Measurements from ENCODE around the gene ASH1L.

The ASH1L gene

DNA sequence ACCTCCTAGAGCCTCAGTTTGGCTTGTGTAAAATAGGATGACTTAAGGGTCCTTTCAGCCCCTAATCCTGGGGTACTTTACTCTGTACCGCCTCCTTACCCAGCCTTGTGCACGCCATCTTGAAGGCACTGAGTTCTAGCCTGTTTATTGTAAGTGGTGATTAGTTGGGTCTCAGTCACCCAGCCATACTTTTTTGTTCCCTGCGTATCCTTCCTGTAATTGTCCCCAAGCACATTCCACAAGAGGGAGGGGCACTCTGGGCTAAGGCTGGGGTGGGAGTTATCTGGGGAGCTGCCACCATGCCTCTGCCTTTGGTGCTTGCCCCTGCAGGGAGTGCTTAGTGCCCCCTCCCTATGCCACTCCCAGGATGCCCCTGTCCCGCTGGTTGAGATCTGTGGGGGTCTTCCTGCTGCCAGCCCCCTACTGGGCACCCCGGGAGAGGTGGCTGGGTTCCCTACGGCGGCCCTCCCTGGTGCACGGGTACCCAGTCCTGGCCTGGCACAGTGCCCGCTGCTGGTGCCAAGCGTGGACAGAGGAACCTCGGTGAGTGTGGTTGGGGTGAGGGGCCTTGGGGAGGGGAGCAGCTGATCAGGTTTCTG, 253.1 kb downstream of the ASH1L start:
- no peak for DNase-seq (ENCODE audit: low read depth)
- peak overlapping the region; percentile 67 for H3K4me3 ChIP-seq (ENCODE audit: low read depth, low read length)
- TF ChIP-seq, protein P1, sequence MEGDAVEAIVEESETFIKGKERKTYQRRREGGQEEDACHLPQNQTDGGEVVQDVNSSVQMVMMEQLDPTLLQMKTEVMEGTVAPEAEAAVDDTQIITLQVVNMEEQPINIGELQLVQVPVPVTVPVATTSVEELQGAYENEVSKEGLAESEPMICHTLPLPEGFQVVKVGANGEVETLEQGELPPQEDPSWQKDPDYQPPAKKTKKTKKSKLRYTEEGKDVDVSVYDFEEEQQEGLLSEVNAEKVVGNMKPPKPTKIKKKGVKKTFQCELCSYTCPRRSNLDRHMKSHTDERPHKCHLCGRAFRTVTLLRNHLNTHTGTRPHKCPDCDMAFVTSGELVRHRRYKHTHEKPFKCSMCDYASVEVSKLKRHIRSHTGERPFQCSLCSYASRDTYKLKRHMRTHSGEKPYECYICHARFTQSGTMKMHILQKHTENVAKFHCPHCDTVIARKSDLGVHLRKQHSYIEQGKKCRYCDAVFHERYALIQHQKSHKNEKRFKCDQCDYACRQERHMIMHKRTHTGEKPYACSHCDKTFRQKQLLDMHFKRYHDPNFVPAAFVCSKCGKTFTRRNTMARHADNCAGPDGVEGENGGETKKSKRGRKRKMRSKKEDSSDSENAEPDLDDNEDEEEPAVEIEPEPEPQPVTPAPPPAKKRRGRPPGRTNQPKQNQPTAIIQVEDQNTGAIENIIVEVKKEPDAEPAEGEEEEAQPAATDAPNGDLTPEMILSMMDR (conservative IDR thresholded peaks at IDR 0.05; ENCODE audit: low read depth, low read length) = no peak

DNA sequence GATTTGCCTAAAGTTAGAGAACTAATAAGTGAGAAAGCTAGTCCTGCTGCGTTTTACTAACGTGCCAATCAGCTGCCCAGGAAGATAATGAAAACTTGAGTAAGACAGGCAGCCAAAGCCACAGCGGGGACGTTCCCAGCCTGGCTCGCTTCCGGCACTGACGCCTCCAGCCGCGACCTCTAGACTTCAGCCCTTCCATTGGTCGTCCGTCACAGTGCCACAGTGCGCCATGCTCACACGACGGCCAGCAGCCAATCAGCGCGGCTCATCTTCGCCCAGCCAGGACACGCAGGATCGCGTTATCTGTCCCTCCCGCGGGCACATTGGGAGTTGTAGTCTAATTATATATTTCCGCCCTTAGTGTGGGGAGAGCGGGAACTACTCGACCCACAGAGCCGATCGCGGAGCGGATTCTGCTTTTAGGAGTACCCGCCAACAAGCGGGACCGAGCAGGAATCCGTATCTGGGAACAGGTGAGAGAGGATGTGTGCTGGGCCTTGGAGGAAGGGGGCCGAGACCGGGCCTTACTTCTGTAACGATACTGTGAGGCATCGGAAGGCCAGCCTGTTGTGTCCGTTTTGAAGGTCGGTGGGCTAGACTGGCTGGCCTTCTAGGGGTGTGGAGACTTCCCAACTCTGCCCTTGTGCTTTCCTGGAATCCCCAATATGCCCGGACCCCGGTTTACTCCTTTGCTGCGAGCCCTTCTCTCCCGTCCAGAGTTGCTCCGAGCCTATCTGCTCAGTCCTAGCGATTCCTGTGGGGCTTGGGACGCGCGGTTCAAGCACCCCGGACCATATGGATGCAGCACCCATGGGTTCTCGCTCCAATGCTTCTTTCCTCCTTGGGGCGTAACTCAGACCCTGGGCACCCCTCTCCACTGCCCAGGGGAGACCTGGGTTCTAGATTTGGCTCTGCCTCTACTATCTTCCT, 253.8 kb downstream of the ASH1L start, which contains the start of gene FDPS:
Gene FDPS (plus strand): TSS at position 374 of the 930 bp plus-strand sequence. CDS start 924 bp downstream, outside the sequence.
- TF ChIP-seq, protein P1 (conservative IDR thresholded peaks at IDR 0.05; ENCODE audit: low read depth, low read length) = no peak
- peak within 1 kb of the TSS; percentile 67 for H3K4me3 ChIP-seq (ENCODE audit: low read depth, low read length)
- DNase-seq (ENCODE audit: low read depth) = peak; percentile 100

DNA sequence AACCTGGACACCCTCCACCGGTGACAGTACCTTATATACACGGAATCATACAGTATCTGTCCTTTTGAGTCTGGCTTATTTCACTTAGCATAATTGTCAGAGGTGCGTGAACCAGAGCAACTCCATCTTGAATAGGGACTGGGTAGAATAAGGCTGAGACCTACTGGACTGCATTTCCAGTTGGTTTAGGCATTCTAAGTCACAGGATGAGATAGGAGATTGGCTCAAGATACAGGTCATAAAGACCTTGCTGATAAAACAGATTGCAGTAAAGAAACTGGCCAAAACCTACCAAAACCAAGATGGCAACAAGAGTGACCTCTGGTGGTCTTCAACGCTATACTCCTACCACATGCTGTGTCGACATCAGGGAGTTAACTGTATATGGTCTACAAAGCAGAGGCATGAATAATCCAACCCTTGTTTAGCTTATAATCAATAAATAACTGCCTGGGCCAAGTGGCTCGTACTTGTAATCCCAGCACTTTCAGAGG, 255.3 kb downstream of the ASH1L start:
- peak; percentile 59 for DNase-seq (ENCODE audit: low read depth)

DNA sequence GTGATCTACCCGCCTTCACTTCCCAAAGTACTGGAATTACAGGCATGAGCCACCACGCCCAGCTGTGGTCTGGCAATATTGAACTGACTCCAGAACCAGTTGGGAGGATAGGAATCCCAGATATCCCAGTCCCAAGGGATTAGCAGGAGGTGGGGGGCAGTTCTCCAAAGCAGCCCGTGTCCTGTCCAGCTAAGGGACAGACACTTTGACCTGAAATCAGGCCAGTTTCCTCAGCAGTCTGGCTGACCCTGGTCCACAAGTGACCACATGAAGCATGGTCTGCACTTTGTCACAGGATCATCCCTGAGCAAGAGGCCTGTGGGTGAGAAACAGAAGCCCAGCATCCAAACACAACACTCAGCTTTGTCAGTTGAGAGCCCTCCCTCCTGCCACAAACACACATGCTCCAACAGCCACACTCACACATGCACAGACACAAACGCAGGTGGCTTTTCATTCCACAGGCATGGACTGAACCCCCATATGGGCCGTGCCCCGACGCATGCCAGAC, 256.7 kb downstream of the ASH1L start:
- TF ChIP-seq, protein P1 (conservative IDR thresholded peaks at IDR 0.05; ENCODE audit: low read depth, low read length) = no peak
- DNase-seq (ENCODE audit: low read depth) = no peak

More for the DNA sequence above, 255.3 kb downstream of the ASH1L start:
- TF ChIP-seq, protein P1 (conservative IDR thresholded peaks at IDR 0.05; ENCODE audit: low read depth, low read length) = peak; percentile 37
- H3K4me3 ChIP-seq (ENCODE audit: low read depth, low read length) = no peak overlapping the region

DNA sequence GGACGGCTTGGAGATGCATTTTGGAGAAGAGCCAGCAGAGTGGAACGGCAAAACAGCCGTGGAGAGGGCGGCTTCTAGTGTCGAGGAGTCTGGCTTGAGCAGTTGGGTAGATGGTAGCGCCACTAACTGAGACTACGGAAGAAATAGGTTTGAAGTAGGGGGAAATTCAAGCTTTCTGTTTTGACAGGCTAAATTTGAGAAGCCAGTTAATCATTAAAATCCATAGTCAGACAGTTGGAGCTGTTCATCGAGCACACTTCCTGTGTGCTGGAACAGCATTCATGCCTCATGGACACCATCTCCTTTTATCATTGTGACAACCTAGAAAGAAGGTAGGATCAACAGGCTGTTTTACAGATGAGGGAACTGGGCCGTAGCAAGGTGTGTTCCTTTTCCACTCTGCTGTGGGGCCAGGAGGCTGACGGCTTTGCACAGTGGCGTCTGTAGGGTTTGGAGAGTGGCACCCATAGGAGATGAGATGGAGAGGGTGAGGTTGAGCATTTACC, 258.0 kb downstream of the ASH1L start:
- DNase-seq (ENCODE audit: low read depth) = no peak
- TF ChIP-seq, protein P1 (conservative IDR thresholded peaks at IDR 0.05; ENCODE audit: low read depth, low read length) = no peak
- H3K4me3 ChIP-seq (ENCODE audit: low read depth, low read length) = no peak overlapping the region

More for the DNA sequence above, 256.7 kb downstream of the ASH1L start:
- H3K4me3 ChIP-seq (ENCODE audit: low read depth, low read length) = no peak overlapping the region

DNA sequence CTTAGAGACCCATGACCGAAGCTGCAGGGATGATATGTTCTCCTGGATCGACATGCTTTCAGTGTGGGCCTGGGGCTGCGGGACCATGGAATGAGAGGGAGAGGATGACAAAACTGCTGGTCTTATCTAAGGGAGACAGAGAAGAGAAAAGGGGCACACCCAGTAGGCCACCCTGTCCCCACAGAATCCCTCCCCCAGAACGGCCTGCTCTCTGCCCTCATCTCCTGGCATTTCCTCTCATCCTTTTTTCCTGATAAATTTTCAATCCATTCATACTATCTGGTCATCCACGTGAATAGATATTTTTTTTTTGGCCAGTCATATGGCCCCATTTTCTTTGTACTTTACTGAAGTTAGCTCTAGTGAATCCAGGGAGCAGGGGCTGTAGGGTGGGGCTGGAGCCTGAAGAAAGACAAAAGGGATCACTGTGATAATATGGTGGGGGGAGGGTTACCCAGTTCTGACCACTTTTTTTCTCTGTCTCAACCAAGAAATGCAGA, 261.2 kb downstream of the ASH1L start, which contains the start of gene PKLR:
Gene PKLR (minus strand): TSS at position 97 of the 500 bp plus-strand sequence. CDS start 43 bp downstream, at position 54.
- no peak within 1 kb of the TSS for H3K4me3 ChIP-seq (ENCODE audit: low read depth, low read length)
- TF ChIP-seq, protein P1 (conservative IDR thresholded peaks at IDR 0.05; ENCODE audit: low read depth, low read length) = no peak
- no peak for DNase-seq (ENCODE audit: low read depth)

All from choroid plexus epithelial cell (primary cell).